ENCODE data around the gene FRZB.

Gene FRZB

GRCh38 chr2:182827182-182827879, 39.1 kb downstream of the FRZB start:
- DNase-seq (ENCODE audit: low spot score), result no peak
- Histone ChIP-seq H3K4me3 (no peak overlapping the region), H3K27ac (no peak overlapping the region)
- TF ChIP-seq CTCF (IDR thresholded peaks at IDR 0.05), result no peak

- Histone ChIP-seq H3K27ac (no peak overlapping the region), H3K4me3 (no peak overlapping the region)
- DNase-seq (ENCODE audit: low spot score), result no peak
- TF ChIP-seq CTCF (IDR thresholded peaks at IDR 0.05), result no peak
Measured at GRCh38 chr2:182826496-182826895, 39.9 kb downstream of the FRZB start.

GRCh38 chr2:182826064-182826463, 40.4 kb downstream of the FRZB start:
- H3K27ac ChIP-seq, result no peak overlapping the region
- no peak for TF ChIP-seq CTCF (IDR thresholded peaks at IDR 0.05)

GRCh38 chr2:182824767-182825158, 41.7 kb downstream of the FRZB start:
- DNase-seq (ENCODE audit: low spot score), result no peak
- no peak for TF ChIP-seq CTCF (IDR thresholded peaks at IDR 0.05)
- H3K27ac ChIP-seq, result no peak overlapping the region
- no peak overlapping the region for H3K4me3 ChIP-seq

More at GRCh38 chr2:182826064-182826463, 40.4 kb downstream of the FRZB start:
- H3K4me3 ChIP-seq, result no peak overlapping the region
- DNase-seq (ENCODE audit: low spot score), result no peak

- DNase-seq (ENCODE audit: low spot score), result no peak
- Histone ChIP-seq H3K4me3 (no peak overlapping the region), H3K27ac (no peak overlapping the region)
- TF ChIP-seq CTCF (IDR thresholded peaks at IDR 0.05), result no peak
Measured at GRCh38 chr2:182824056-182824766, 42.2 kb downstream of the FRZB start.

GRCh38 chr2:182822733-182823132, 43.7 kb downstream of the FRZB start:
- H3K27ac ChIP-seq, result no peak overlapping the region
- DNase-seq (ENCODE audit: low spot score), result no peak
- no peak overlapping the region for H3K4me3 ChIP-seq

More at GRCh38 chr2:182822733-182823132, 43.7 kb downstream of the FRZB start:
- TF ChIP-seq CTCF (IDR thresholded peaks at IDR 0.05), result no peak
